A549 (cell line): ENCODE data around the gene HRH3. TPM values are rescaled to one million over a fixed set of nuclear protein-coding genes. Genes with fewer than 3 reads are reported as not detected.

Source experiments
- ATAC-seq, 2 experiments: fragments of 200-7000 bp in 1 of 2; fragments of >200 bp in 1 of 2; cut with Nextera tagmentation in 1 of 2; cut with Tn5 transposase in 1 of 2; 3 replicates each; pipeline versions ENCODE4 v1.8.0 to v1.9.1; 2018 to 2020; ENCODE audit warnings: mild to moderate bottlenecking in 1 of 2, moderate library complexity in 1 of 2
- CTCF ChIA-PET: fragments of 300-600 bp; sonication (Branson Sonifier 250); formaldehyde crosslinking; extraction: SDS; loops from one replicate; lab custom pipeline; 2021; ENCODE audit warnings: antibody characterized with exemption, inconsistent platforms; lab: Yijun Ruan, JAX
- POLR2A ChIA-PET: fragments of 350-600 bp; formaldehyde crosslinking; extraction: SDS; loops from one replicate; lab custom pipeline; 2021; ENCODE audit warnings: antibody characterized with exemption, inconsistent platforms; lab: Yijun Ruan, JAX
- DNase-seq, 2 experiments: peaks; one replicate each; pipeline versions ENCODE4 v3.0.0 to v3.0.0-alpha.2; 2011 to 2016; ENCODE audit warnings: low read depth in 1 of 2, low spot score in 1 of 2
- FAIRE-seq: peaks from 2 replicates; lab custom pipeline; 2011; peaks lifted over from hg19 to GRCh38; lab: Jason Lieb, UNC
- H3K27ac ChIP-seq, 2 experiments: fragments of >200 bp; sonication (Bioruptor Twin); formaldehyde crosslinking; 3 replicates each; pipeline ENCODE4 v1.5.1; 2016 to 2017
- H3K4me1 ChIP-seq: fragments of >200 bp; sonication (Bioruptor Twin); formaldehyde crosslinking; 3 replicates; pipeline ENCODE4 v1.6.1; 2016
- H3K4me2 ChIP-seq: fragments of >200 bp; sonication (Bioruptor Twin); formaldehyde crosslinking; 3 replicates; pipeline ENCODE4 v1.6.1; 2016
- H3K4me3 ChIP-seq: fragments of >200 bp; sonication (Bioruptor Twin); formaldehyde crosslinking; 3 replicates; pipeline ENCODE4 v1.5.1; 2016
- H3K9me3 ChIP-seq: fragments of >200 bp; sonication (Bioruptor Twin); formaldehyde crosslinking; 3 replicates; pipeline ENCODE4 v1.6.1; 2016
- CBX2 ChIP-seq: fragments of 200-600 bp; sonication (generic); IDR thresholded peaks from 2 replicates; pipeline ENCODE4 v1.6.1; 2016; ENCODE audit warnings: low read depth, mild to moderate bottlenecking, borderline replicate concordance
- CHD4 ChIP-seq: fragments of 200-600 bp; sonication (generic); IDR thresholded peaks from 2 replicates; pipeline ENCODE4 v1.6.1; 2016; ENCODE audit warnings: antibody characterized with exemption, mild to moderate bottlenecking, borderline replicate concordance
- CTCF ChIP-seq: fragments of >200 bp; sonication (Bioruptor Twin); formaldehyde crosslinking; IDR thresholded peaks from 3 replicates; pipeline ENCODE4 v1.5.1; 2016
- EP300 ChIP-seq, 2 experiments: fragments of >200 bp; sonication (Bioruptor Twin); formaldehyde crosslinking; IDR thresholded peaks; 2 replicates in 1 of 2; 3 replicates in 1 of 2; pipeline ENCODE4 v1.6.1; 2016 to 2017
- ESRRA ChIP-seq: fragments of 150-350 bp; IDR thresholded peaks from 2 replicates; pipeline ENCODE4 v1.6.1; 2014; ENCODE audit warnings: mild to moderate bottlenecking, low read length, borderline replicate concordance
- HDAC2 ChIP-seq: fragments of 200-600 bp; sonication (generic); IDR thresholded peaks from 2 replicates; pipeline ENCODE4 v1.6.1; 2016
- HOXA7 ChIP-seq: fragments of 250-450 bp; sonication (Bioruptor Pico); IDR thresholded peaks from 2 replicates; pipeline ENCODE4 v1.5.0; 2020; ENCODE audit warnings: mild to moderate bottlenecking, moderate library complexity
- HOXB13 ChIP-seq: fragments of 250-450 bp; sonication (Bioruptor Pico); IDR thresholded peaks from 2 replicates; pipeline ENCODE4 v1.5.0; 2020; ENCODE audit warnings: low read depth, mild to moderate bottlenecking, moderate library complexity
- KDM1A ChIP-seq: fragments of 200-600 bp; sonication (generic); IDR thresholded peaks from 2 replicates; pipeline ENCODE4 v1.6.1; 2016; ENCODE audit warnings: low read depth, mild to moderate bottlenecking
- KDM5A ChIP-seq: fragments of 200-600 bp; sonication (generic); IDR thresholded peaks from 2 replicates; pipeline ENCODE4 v1.6.1; 2016; ENCODE audit warnings: antibody characterized with exemption, mild to moderate bottlenecking
- MAX ChIP-seq: IDR thresholded peaks from 2 replicates; pipeline ENCODE4 v1.6.1; 2012
- MAZ ChIP-seq: fragments of 150-350 bp; IDR thresholded peaks from 2 replicates; pipeline ENCODE4 v1.6.1; 2014; ENCODE audit warnings: antibody characterized with exemption, low read depth, low read length, borderline replicate concordance
- NR3C1 ChIP-seq: fragments of >200 bp; sonication (Bioruptor Twin); formaldehyde crosslinking; IDR thresholded peaks from 3 replicates; pipeline ENCODE4 v1.6.1; 2017
- PBX3 ChIP-seq: IDR thresholded peaks from 2 replicates; pipeline ENCODE4 v1.6.1; 2012
- PHF8 ChIP-seq: fragments of 200-600 bp; sonication (generic); IDR thresholded peaks from 2 replicates; pipeline ENCODE4 v1.6.1; 2016; ENCODE audit warnings: low read depth, mild to moderate bottlenecking, antibody characterized with exemption, moderate library complexity, borderline replicate concordance
- POLR2A ChIP-seq: IDR thresholded peaks from 2 replicates; pipeline ENCODE4 v1.6.1; 2012; ENCODE audit warnings: mild to moderate bottlenecking, low read length
- RARB ChIP-seq: fragments of 250-450 bp; sonication (Bioruptor Pico); IDR thresholded peaks from 2 replicates; pipeline ENCODE4 v1.8.0; 2021; ENCODE audit warnings: mild to moderate bottlenecking, moderate library complexity
- REST ChIP-seq: fragments of 200-600 bp; sonication (generic); IDR thresholded peaks from 2 replicates; pipeline ENCODE4 v1.6.1; 2016; ENCODE audit warnings: antibody characterized with exemption, mild to moderate bottlenecking, moderate library complexity
- SREBF2 ChIP-seq: fragments of 450-650 bp; IDR thresholded peaks from 2 replicates; pipeline ENCODE4 v1.6.1; 2014; ENCODE audit warnings: mild to moderate bottlenecking, moderate library complexity
- TFCP2L1 ChIP-seq: fragments of 250-450 bp; sonication (Bioruptor Pico); IDR thresholded peaks from 2 replicates; pipeline ENCODE4 v1.5.0; 2021; ENCODE audit warnings: mild to moderate bottlenecking
- TP53 ChIP-seq: fragments of 250-450 bp; sonication (Bioruptor Pico); IDR thresholded peaks from 2 replicates; pipeline ENCODE4 v1.5.0; 2021; ENCODE audit warnings: mild to moderate bottlenecking, moderate library complexity
- USF2 ChIP-seq: fragments of 450-650 bp; IDR thresholded peaks from 2 replicates; pipeline ENCODE4 v1.6.1; 2014; ENCODE audit warnings: antibody characterized with exemption
- ZC3H11A ChIP-seq: fragments of 450-650 bp; IDR thresholded peaks from 2 replicates; pipeline ENCODE4 v1.6.1; 2014; ENCODE audit warnings: antibody characterized with exemption, mild to moderate bottlenecking
- WGBS: methylation state at CpG from one replicate; pipeline ENCODE4 v1.1.6; 2017; ENCODE audit errors: missing lambda C conversion rate; 5-methylcytosine and 5-hydroxymethylcytosine counted together
- polyA plus RNA-seq, 4 experiments: library from polyadenylated mRNA; depleted of rRNA in 3 of 4; stranded (reverse); fragments of >200 nt; fragmentation: RNase III in 1 of 4; extraction: RNeasy Plus Mini Kit Qiagen cat#74134 plus additional on column Dnase treatment in 1 of 4; gene quantifications; 2 replicates in 3 of 4; 3 replicates in 1 of 4; pipeline ENCODE4 v1.2.3, GENCODE V29; 2011 to 2017

Gene HRH3
- polyA plus RNA-seq, 2 of the 4 experiments (the other 2 are of a cell fraction): not detected

- FAIRE-seq: no peak
Measured at GRCh38 chr20:62176866-62177265, 43.2 kb downstream of the HRH3 start.

GRCh38 chr20:62175711-62176110 is 44.4 kb downstream of the HRH3 start:
- no peak for FAIRE-seq
- POLR2A ChIA-PET: no interaction called here
- no peak for DNase-seq
- no peak overlapping the region for H3K4me2 ChIP-seq
- no peak; a peak in 1 of 6 replicates for ATAC-seq
- H3K9me3 ChIP-seq: no peaks in the 10 kb centered on the region
- H3K27ac ChIP-seq: no peak overlapping the region
- WGBS: 96% methylated on average over 10 of the region's 10 CpGs
- H3K4me1 ChIP-seq: no peaks in the 10 kb centered on the region
- no peak overlapping the region for H3K4me3 ChIP-seq
- TF ChIP-seq EP300 (IDR thresholded peaks at IDR 0.05) (no peak), POLR2A (no peak), HDAC2 (no peak), TFCP2L1 (CRISPR knock-in tag) (no peak), PBX3 (no peak), ZC3H11A (no peak), HOXA7 (CRISPR knock-in tag) (no peak), KDM1A (no peak), NR3C1 (no peak), SREBF2 (no peak), RARB (no peak)
- TF ChIP-seq, all 56 proteins: peak for 0
- CTCF ChIA-PET: no interaction called here

More at GRCh38 chr20:62176866-62177265, 43.2 kb downstream of the HRH3 start:
- ATAC-seq (no peak), DNase-seq (no peak)
- Histone ChIP-seq H3K27ac (no peak overlapping the region), H3K9me3 (no peaks in the 10 kb centered on the region), H3K4me2 (no peak overlapping the region), H3K4me1 (peaks cover 3% of the 10 kb centered on the region; the same call in 2 of the 3 replicates), H3K4me3 (no peak overlapping the region)
- no peak for TF ChIP-seq PHF8
- TF ChIP-seq EP300 (IDR thresholded peaks at IDR 0.05): no peak
- TF ChIP-seq CTCF: no peak
- TF ChIP-seq CBX2: no peak
- no peak for TF ChIP-seq MAZ
- no peak for TF ChIP-seq HOXB13 (CRISPR knock-in tag)
- TF ChIP-seq REST: no peak
- TF ChIP-seq KDM5A: no peak
- no peak for TF ChIP-seq USF2
- TF ChIP-seq MAX: no peak
- TF ChIP-seq CHD4: no peak
- no peak for TF ChIP-seq ESRRA
- TF ChIP-seq TP53 (CRISPR knock-in tag): no peak
- 88% methylated on average over 15 of the region's 15 CpGs for WGBS
- ChIA-PET POLR2A (no interaction called here), CTCF (no interaction called here)
